K562 (cell line): ENCODE data around the gene PACS1. TPM values are rescaled to one million over a fixed set of nuclear protein-coding genes. Genes with fewer than 3 reads are reported as not detected.

Source experiments
- CC2D1A ChIP-seq: fragments of 450-650 bp; IDR thresholded peaks from 2 replicates; pipeline ENCODE4 v1.6.1; 2017; ENCODE audit warnings: mild to moderate bottlenecking
- CHCHD3 ChIP-seq: fragments of 250-450 bp; sonication (Bioruptor Pico); IDR thresholded peaks from 2 replicates; pipeline ENCODE4 v2.1.2; 2022; ENCODE audit warnings: mild to moderate bottlenecking
- DNMT1 ChIP-seq: fragments of 450-650 bp; IDR thresholded peaks from 2 replicates; pipeline ENCODE4 v1.6.1; 2016; ENCODE audit warnings: antibody characterized with exemption, mild to moderate bottlenecking
- FOXM1 ChIP-seq, 2 experiments: fragments of 450-650 bp in 1 of 2; sonication (generic) in 1 of 2; formaldehyde crosslinking in 1 of 2; IDR thresholded peaks; 2 replicates each; pipeline versions ENCODE4 v1.6.1 to v1.9.0; 2017 to 2022; ENCODE audit warnings: low read depth in 2 of 2, mild to moderate bottlenecking in 2 of 2, missing genetic modification reagents in 1 of 2, moderate library complexity in 1 of 2
- HNRNPLL ChIP-seq: fragments of 200-400 bp; formaldehyde crosslinking; IDR thresholded peaks from 2 replicates; pipeline ENCODE4 v1.6.1; 2017; ENCODE audit warnings: low read length, low read depth, mild to moderate bottlenecking; ENCODE audit not compliant: poor library complexity, severe bottlenecking
- MIER1 ChIP-seq: fragments of 450-650 bp; IDR thresholded peaks from 2 replicates; pipeline ENCODE4 v1.6.1; 2016; ENCODE audit warnings: antibody characterized with exemption, mild to moderate bottlenecking, low read depth
- POLR2H ChIP-seq: IDR thresholded peaks from 2 replicates; pipeline ENCODE4 v1.6.1; 2016; ENCODE audit warnings: missing genetic modification characterization, low read depth, mild to moderate bottlenecking, control low read depth, missing compliant biosample characterization, moderate library complexity
- PTBP1 ChIP-seq: fragments of 200-400 bp; formaldehyde crosslinking; IDR thresholded peaks from 2 replicates; pipeline ENCODE4 v1.6.1; 2017; ENCODE audit warnings: low read depth, low read length
- ZNF696 ChIP-seq: fragments of 250-450 bp; sonication (Bioruptor Pico); conservative IDR thresholded peaks from 2 replicates; pipeline ENCODE4 v1.4.0; 2020; ENCODE audit warnings: mild to moderate bottlenecking, moderate library complexity
- polyA plus RNA-seq, 8 experiments: library from polyadenylated mRNA; depleted of rRNA in 4 of 8; stranded (reverse) in 5 of 8; unstranded in 3 of 8; fragments of >200 nt; fragmentation: Nextera tagmentation in 2 of 8; fragmentation: Illumina TruSeq in 1 of 8; extraction: Ambion mirVana in 2 of 8; extraction: Trizol in 1 of 8; gene quantifications; 2 replicates each; pipeline versions ENCODE4 v1.2.1 to v1.2.3, GENCODE V29; 2011 to 2014; ENCODE audit warnings: inconsistent platforms in 1 of 8, missing spikeins in 1 of 8
- total RNA-seq, 7 experiments: library from RNA; depleted of rRNA in 6 of 7; stranded (reverse); fragments of >200 nt in 6 of 7; fragmentation: Illumina TruSeq in 2 of 7; extraction: Trizol in 2 of 7; gene quantifications; 2 replicates each; pipeline versions ENCODE4 v1.2.1 to v1.2.3, GENCODE V29; 2011 to 2021; ENCODE audit warnings: low replicate concordance in 1 of 7
- TF ChIP-seq, protein P1 (sequence below): sonication (generic); formaldehyde crosslinking; IDR thresholded peaks from 2 replicates; pipeline ENCODE4 v1.5.0; 2020; ENCODE audit warnings: missing genetic modification reagents
- TF ChIP-seq, protein P2 (sequence below): fragments of 450-650 bp; IDR thresholded peaks from 2 replicates; pipeline ENCODE4 v1.6.1; 2014; ENCODE audit warnings: low read depth, mild to moderate bottlenecking, moderate library complexity, borderline replicate concordance
- TF ChIP-seq, protein P3 (sequence below): fragments of 250-450 bp; sonication (Bioruptor Pico); IDR thresholded peaks from 2 replicates; pipeline ENCODE4 v1.8.0; 2021; ENCODE audit warnings: borderline replicate concordance, mild to moderate bottlenecking, moderate library complexity; ENCODE audit not compliant: poor library complexity, severe bottlenecking
- TF ChIP-seq, protein P4 (sequence below): fragments of 450-650 bp; IDR thresholded peaks from 2 replicates; pipeline ENCODE4 v1.6.1; 2016; ENCODE audit warnings: mild to moderate bottlenecking
- TF ChIP-seq, protein P5 (sequence below), 3 experiments: fragments of 200-800 bp in 1 of 3; fragments of 250-450 bp in 1 of 3; fragments of 450-650 bp in 1 of 3; sonication (Bioruptor Pico) in 1 of 3; sonication (Bioruptor generic) in 1 of 3; formaldehyde crosslinking in 1 of 3; IDR thresholded peaks; 2 replicates each; pipeline versions ENCODE4 v1.6.1 to v1.8.0; 2016 to 2022; ENCODE audit warnings: mild to moderate bottlenecking in 2 of 3, missing genetic modification characterization in 2 of 3, missing compliant biosample characterization in 1 of 3, moderate library complexity in 1 of 3
- TF ChIP-seq, protein P6 (sequence below), 2 experiments: fragments of 450-650 bp; conservative IDR thresholded peaks; 2 replicates each; pipeline ENCODE4 v1.6.1; 2017; ENCODE audit warnings: mild to moderate bottlenecking in 2 of 2, moderate library complexity in 2 of 2

The PACS1 gene
- total and polyA plus RNA-seq, 9 of the 15 experiments (the other 6 are each of a cell fraction or from before 2014, with no cell fraction given), result 0.34 to 28.1 (median 8.5) TPM

DNA sequence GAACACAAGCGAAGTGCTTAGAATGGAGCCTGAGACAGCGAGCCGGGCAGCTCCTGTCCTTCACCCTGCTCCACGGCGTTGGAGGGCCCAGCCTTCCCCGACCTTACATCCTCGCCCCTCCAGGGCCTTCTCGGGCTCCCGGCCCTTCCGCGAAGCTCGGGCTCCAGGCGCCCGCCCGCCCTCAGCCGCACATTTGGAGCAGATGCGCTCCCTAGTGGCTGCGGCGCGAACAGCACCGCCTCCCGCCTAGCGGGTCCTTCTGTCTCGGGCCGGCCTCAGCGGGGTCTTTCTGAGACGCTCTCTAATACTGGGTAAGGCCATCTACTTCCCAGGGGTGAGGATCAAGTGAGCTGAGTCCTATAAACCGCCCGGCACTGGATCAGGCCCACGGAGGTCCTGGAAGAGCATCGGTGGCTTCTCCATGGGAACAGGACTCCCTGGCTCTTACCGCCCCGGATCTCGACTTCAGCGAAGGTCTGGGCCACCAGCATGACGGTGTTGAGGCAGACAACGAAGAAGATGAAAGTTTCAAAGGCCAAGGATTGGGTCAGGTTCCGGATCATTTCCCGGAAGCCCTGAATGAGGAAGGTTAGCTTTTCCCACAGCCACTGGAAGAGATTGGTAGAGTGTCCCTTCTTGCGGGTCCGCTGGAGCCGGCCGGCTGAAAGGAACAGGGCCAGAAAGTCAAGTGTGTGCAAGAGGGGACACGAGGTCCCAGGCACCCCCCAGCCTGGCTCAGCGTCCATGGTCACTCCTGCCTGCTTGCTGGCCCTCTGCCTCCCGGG is 47.5 kb upstream of the PACS1 start (continued):
- TF ChIP-seq, protein P1, sequence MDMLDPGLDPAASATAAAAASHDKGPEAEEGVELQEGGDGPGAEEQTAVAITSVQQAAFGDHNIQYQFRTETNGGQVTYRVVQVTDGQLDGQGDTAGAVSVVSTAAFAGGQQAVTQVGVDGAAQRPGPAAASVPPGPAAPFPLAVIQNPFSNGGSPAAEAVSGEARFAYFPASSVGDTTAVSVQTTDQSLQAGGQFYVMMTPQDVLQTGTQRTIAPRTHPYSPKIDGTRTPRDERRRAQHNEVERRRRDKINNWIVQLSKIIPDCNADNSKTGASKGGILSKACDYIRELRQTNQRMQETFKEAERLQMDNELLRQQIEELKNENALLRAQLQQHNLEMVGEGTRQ (CRISPR knock-in tag), result no peak
- TF ChIP-seq, protein P2, sequence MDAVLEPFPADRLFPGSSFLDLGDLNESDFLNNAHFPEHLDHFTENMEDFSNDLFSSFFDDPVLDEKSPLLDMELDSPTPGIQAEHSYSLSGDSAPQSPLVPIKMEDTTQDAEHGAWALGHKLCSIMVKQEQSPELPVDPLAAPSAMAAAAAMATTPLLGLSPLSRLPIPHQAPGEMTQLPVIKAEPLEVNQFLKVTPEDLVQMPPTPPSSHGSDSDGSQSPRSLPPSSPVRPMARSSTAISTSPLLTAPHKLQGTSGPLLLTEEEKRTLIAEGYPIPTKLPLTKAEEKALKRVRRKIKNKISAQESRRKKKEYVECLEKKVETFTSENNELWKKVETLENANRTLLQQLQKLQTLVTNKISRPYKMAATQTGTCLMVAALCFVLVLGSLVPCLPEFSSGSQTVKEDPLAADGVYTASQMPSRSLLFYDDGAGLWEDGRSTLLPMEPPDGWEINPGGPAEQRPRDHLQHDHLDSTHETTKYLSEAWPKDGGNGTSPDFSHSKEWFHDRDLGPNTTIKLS, result no peak
- TF ChIP-seq, protein P3, sequence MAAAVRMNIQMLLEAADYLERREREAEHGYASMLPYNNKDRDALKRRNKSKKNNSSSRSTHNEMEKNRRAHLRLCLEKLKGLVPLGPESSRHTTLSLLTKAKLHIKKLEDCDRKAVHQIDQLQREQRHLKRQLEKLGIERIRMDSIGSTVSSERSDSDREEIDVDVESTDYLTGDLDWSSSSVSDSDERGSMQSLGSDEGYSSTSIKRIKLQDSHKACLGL (CRISPR knock-in tag), result no peak
- TF ChIP-seq CHCHD3 (CRISPR knock-in tag) (no peak), FOXM1 (IDR thresholded peaks at IDR 0.05; ENCODE audit: low read depth) (no peak), FOXM1 (CRISPR knock-in tag; IDR thresholded peaks at IDR 0.05; ENCODE audit: low read depth) (no peak), DNMT1 (no peak), CC2D1A (no peak), MIER1 (no peak), POLR2H (tag) (no peak), HNRNPLL (peak; percentile 26), ZNF696 (CRISPR knock-in tag) (no peak), PTBP1 (no peak)
- TF ChIP-seq, protein P4, sequence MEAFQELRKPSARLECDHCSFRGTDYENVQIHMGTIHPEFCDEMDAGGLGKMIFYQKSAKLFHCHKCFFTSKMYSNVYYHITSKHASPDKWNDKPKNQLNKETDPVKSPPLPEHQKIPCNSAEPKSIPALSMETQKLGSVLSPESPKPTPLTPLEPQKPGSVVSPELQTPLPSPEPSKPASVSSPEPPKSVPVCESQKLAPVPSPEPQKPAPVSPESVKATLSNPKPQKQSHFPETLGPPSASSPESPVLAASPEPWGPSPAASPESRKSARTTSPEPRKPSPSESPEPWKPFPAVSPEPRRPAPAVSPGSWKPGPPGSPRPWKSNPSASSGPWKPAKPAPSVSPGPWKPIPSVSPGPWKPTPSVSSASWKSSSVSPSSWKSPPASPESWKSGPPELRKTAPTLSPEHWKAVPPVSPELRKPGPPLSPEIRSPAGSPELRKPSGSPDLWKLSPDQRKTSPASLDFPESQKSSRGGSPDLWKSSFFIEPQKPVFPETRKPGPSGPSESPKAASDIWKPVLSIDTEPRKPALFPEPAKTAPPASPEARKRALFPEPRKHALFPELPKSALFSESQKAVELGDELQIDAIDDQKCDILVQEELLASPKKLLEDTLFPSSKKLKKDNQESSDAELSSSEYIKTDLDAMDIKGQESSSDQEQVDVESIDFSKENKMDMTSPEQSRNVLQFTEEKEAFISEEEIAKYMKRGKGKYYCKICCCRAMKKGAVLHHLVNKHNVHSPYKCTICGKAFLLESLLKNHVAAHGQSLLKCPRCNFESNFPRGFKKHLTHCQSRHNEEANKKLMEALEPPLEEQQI, result no peak
- TF ChIP-seq, protein P5, sequence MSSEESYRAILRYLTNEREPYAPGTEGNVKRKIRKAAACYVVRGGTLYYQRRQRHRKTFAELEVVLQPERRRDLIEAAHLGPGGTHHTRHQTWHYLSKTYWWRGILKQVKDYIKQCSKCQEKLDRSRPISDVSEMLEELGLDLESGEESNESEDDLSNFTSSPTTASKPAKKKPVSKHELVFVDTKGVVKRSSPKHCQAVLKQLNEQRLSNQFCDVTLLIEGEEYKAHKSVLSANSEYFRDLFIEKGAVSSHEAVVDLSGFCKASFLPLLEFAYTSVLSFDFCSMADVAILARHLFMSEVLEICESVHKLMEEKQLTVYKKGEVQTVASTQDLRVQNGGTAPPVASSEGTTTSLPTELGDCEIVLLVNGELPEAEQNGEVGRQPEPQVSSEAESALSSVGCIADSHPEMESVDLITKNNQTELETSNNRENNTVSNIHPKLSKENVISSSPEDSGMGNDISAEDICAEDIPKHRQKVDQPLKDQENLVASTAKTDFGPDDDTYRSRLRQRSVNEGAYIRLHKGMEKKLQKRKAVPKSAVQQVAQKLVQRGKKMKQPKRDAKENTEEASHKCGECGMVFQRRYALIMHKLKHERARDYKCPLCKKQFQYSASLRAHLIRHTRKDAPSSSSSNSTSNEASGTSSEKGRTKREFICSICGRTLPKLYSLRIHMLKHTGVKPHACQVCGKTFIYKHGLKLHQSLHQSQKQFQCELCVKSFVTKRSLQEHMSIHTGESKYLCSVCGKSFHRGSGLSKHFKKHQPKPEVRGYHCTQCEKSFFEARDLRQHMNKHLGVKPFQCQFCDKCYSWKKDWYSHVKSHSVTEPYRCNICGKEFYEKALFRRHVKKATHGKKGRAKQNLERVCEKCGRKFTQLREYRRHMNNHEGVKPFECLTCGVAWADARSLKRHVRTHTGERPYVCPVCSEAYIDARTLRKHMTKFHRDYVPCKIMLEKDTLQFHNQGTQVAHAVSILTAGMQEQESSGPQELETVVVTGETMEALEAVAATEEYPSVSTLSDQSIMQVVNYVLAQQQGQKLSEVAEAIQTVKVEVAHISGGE (CRISPR knock-in tag; IDR thresholded peaks at IDR 0.05), result peak in 1 of 3 experiments; percentile 77; a peak in 2 of 6 replicates
- TF ChIP-seq, protein P6, sequence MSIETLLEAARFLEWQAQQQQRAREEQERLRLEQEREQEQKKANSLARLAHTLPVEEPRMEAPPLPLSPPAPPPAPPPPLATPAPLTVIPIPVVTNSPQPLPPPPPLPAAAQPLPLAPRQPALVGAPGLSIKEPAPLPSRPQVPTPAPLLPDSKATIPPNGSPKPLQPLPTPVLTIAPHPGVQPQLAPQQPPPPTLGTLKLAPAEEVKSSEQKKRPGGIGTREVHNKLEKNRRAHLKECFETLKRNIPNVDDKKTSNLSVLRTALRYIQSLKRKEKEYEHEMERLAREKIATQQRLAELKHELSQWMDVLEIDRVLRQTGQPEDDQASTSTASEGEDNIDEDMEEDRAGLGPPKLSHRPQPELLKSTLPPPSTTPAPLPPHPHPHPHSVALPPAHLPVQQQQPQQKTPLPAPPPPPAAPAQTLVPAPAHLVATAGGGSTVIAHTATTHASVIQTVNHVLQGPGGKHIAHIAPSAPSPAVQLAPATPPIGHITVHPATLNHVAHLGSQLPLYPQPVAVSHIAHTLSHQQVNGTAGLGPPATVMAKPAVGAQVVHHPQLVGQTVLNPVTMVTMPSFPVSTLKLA (conservative IDR thresholded peaks at IDR 0.05), result no peak
